Hepatocyte (in vitro differentiated cells): ENCODE measurements around the gene MYH6.

ENCODE experiments used
- CTCF ChIP-seq: fragments of 200-600 bp; sonication (generic); IDR thresholded peaks from 2 replicates; pipeline ENCODE4 v1.5.1; 2016; ENCODE audit warnings: antibody characterized with exemption, mild to moderate bottlenecking; ENCODE audit not compliant: poor library complexity
- EZH2 ChIP-seq: fragments of 200-600 bp; sonication (generic); IDR thresholded peaks from 2 replicates; pipeline ENCODE4 v1.6.1; 2016; ENCODE audit warnings: antibody characterized with exemption, mild to moderate bottlenecking, borderline replicate concordance
- EZH2phosphoT487 ChIP-seq: fragments of 200-600 bp; sonication (generic); IDR thresholded peaks from one replicate; pipeline ENCODE4 v1.6.1; 2018; ENCODE audit warnings: antibody characterized with exemption, mild to moderate bottlenecking, low read depth, moderate library complexity; ENCODE audit not compliant: unreplicated experiment, severe bottlenecking

DNA sequence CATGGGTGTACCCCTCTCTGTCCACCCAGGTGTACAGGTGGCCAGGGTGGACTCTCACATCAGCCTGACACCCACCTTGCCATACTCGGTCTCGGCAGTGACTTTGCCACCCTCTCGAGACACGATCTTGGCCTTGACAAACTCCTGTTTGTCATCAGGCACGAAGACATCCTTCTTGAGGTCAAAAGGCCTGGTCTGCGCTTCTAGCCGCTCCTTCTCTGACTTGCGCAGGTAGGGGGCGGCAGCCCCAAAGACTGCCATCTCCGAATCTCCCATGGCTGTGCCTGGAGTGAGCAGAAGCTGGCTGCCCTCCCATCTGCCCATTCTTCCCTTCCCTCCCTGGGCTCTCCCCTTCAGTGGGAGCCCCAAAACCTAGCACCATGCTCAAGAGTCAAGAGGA lies 25.4 kb upstream of the MYH6 start:
- TF ChIP-seq CTCF (no peak), EZH2 (no peak), EZH2phosphoT487 (no peak)
